AG04450 (cell line): ENCODE data around the gene CGNL1. TPM values are rescaled to one million over a fixed set of nuclear protein-coding genes. Genes with fewer than 3 reads are reported as not detected.

Source experiments
- CTCF ChIA-PET: fragments of 300-600, 350-600 bp; formaldehyde crosslinking; extraction: SDS; loops from one replicate; lab custom pipeline; 2022; ENCODE audit warnings: antibody characterized with exemption, inconsistent platforms; lab: Charles Lee
- POLR2A ChIA-PET: fragments of 350-600 bp; formaldehyde crosslinking; extraction: SDS; loops from one replicate; lab custom pipeline; 2021; ENCODE audit warnings: antibody characterized with exemption, inconsistent platforms; lab: Yijun Ruan, JAX
- DNase-seq: peaks from one replicate; pipeline ENCODE4 v3.0.0-alpha.2; 2011; ENCODE audit warnings: low read depth, low spot score
- H3K27ac ChIP-seq: one replicate; pipeline ENCODE4 v1.5.1; 2012; ENCODE audit warnings: low read depth, low read length, control low read depth
- H3K27me3 ChIP-seq: one replicate; pipeline ENCODE4 v1.6.0; 2012; ENCODE audit warnings: low read length; ENCODE audit not compliant: control insufficient read depth, insufficient read depth
- H3K4me3 ChIP-seq: 2 replicates; pipeline ENCODE4 v1.5.1; 2011; ENCODE audit warnings: mild to moderate bottlenecking, low read depth, low read length, control low read depth
- H3K9me3 ChIP-seq: 2 replicates; pipeline ENCODE4 v1.5.1; 2012; ENCODE audit warnings: low read length; ENCODE audit not compliant: control insufficient read depth, insufficient read depth
- polyA plus RNA-seq: library from polyadenylated mRNA; depleted of rRNA; stranded (reverse); fragments of >200 nt; gene quantifications from 2 replicates; pipeline ENCODE4 v1.2.3, GENCODE V29; 2011
- TF ChIP-seq, protein P1 (sequence below): IDR thresholded peaks from 2 replicates; pipeline ENCODE4 v1.5.1; 2011; ENCODE audit warnings: low read depth, low read length, control low read depth, inconsistent platforms

Gene CGNL1
- polyA plus RNA-seq, 1 experiment, result 0.25 TPM

GRCh38 chr15:57479005-57479404 lies 102.7 kb downstream of the CGNL1 start:
- TF ChIP-seq, protein P1, sequence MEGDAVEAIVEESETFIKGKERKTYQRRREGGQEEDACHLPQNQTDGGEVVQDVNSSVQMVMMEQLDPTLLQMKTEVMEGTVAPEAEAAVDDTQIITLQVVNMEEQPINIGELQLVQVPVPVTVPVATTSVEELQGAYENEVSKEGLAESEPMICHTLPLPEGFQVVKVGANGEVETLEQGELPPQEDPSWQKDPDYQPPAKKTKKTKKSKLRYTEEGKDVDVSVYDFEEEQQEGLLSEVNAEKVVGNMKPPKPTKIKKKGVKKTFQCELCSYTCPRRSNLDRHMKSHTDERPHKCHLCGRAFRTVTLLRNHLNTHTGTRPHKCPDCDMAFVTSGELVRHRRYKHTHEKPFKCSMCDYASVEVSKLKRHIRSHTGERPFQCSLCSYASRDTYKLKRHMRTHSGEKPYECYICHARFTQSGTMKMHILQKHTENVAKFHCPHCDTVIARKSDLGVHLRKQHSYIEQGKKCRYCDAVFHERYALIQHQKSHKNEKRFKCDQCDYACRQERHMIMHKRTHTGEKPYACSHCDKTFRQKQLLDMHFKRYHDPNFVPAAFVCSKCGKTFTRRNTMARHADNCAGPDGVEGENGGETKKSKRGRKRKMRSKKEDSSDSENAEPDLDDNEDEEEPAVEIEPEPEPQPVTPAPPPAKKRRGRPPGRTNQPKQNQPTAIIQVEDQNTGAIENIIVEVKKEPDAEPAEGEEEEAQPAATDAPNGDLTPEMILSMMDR, result no peak
- Histone ChIP-seq H3K27ac (no peak overlapping the region), H3K27me3 (no peaks in the 10 kb centered on the region), H3K9me3 (no peaks in the 10 kb centered on the region), H3K4me3 (no peak overlapping the region)
- DNase-seq, result no peak
- POLR2A ChIA-PET, result no interaction called here
- CTCF ChIA-PET, result no interaction called here

DNA sequence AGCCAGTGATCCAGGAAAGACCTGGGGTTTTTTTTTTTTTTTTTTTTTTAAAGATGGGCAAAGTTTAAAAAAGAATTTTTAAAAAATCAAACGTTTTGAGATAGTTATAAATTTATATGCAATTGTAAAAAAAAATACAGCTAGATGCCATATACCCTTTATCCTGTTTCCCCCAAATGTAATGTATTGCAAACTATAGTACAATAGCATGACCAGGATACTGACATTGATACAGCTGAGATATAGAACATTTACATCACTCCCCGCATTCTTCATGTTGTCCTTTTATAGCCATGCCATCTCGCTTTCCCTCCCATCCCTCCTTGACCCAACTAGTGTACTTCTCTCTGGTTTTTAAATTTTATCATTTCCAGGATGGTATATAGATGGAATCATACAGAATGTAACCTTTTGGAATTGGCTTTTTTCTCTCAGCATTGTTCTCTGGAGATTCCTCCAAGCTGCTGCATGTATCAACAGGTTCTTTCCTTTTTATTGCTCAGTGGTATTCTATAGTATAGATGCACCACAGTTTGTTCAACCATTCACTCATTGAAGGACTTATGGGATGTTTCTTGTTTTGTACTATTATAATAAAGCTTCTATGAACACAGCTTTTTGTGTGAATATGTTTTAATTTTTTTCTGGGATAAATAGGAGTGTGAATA lies 104.9 kb downstream of the CGNL1 start:
- POLR2A ChIA-PET, result no interaction called here
- no peaks in the 10 kb centered on the region for H3K27me3 ChIP-seq
- no peaks in the 10 kb centered on the region for H3K9me3 ChIP-seq
- H3K27ac ChIP-seq, result no peak overlapping the region
- H3K4me3 ChIP-seq, result no peak overlapping the region
- TF ChIP-seq, protein P1, result no peak
- CTCF ChIA-PET, result interaction anchor here (0.7 kb wide), 2 partner anchors 8 to 129 kb away, joined by 4 read pairs; no protein-coding TSS in a partner anchor
- no peak for DNase-seq

GRCh38 chr15:57485869-57486268 lies 109.6 kb downstream of the CGNL1 start:
- POLR2A ChIA-PET, result no interaction called here
- H3K27ac ChIP-seq, result peak overlapping the region; percentile 11
- H3K27me3 ChIP-seq, result no peaks in the 10 kb centered on the region
- peak; percentile 47 for DNase-seq
- H3K9me3 ChIP-seq, result no peaks in the 10 kb centered on the region
- CTCF ChIA-PET, result interaction anchor here (2.0 to 2.6 kb wide), 3 partner anchors 42 to 145 kb away, joined by 5 to 17 read pairs (median 6); no protein-coding TSS in a partner anchor
- no peak overlapping the region for H3K4me3 ChIP-seq
- TF ChIP-seq, protein P1, result no peak

DNA sequence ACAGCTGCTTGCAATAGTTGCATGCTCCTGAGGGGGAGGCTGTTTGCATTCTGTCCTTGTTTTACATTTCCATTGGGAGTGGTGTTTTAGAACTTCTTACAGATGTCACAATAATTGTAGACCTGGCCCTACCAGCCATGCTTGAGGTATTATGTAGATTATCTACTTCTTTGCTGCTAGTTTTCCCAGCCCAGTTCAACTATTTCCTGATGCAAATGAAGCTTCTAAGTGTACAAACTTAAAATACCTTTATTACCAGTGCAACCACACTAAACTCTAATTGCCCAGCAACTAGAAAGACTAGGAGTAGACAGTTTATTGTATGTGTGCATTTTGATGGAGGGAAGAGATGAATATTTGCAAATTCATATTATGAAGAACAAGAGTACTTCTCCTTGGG lies 110.5 kb downstream of the CGNL1 start:
- Histone ChIP-seq H3K27ac (no peak overlapping the region), H3K27me3 (no peaks in the 10 kb centered on the region), H3K4me3 (no peak overlapping the region), H3K9me3 (no peaks in the 10 kb centered on the region)
- no peak for DNase-seq
- ChIA-PET POLR2A (no interaction called here), CTCF (interaction anchor here (1.0 to 2.0 kb wide), 4 partner anchors 11 to 146 kb away, joined by 3 to 5 read pairs (median 3); no protein-coding TSS in a partner anchor)
- TF ChIP-seq, protein P1, result no peak

DNA sequence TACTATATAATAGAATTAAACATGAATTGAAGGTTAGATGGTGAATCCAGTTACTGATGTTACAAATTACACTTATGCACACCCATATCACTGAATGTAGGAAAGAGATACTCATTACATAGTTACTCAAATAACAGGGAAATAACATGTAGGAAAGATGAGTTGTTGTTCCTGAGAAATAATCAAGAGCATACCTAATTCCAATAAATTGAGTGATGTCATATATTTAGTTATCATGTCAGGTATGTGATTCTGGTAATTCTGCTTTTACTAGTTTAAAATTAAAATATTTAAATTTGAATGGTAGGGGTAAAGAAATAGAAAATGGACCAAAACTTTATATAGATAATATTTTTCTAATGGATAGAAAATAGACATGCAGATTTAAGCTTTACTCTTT lies 112.8 kb downstream of the CGNL1 start:
- H3K9me3 ChIP-seq, result no peaks in the 10 kb centered on the region
- TF ChIP-seq, protein P1, result no peak
- POLR2A ChIA-PET, result no interaction called here

More for the DNA sequence above, 112.8 kb downstream of the CGNL1 start:
- Histone ChIP-seq H3K27me3 (no peaks in the 10 kb centered on the region), H3K4me3 (no peak overlapping the region), H3K27ac (no peak overlapping the region)
- DNase-seq, result no peak
- CTCF ChIA-PET, result interaction anchor here (0.6 to 1.0 kb wide), 3 partner anchors 8 to 148 kb away, joined by 3 to 4 read pairs (median 4); no protein-coding TSS in a partner anchor
